K562 (cell line): ENCODE measurements around the gene NINL. TPM values are rescaled to one million over a fixed set of nuclear protein-coding genes. Genes with fewer than 3 reads are reported as not detected.

ENCODE experiments used
- ESRRA ChIP-seq: fragments of 450-650 bp; IDR thresholded peaks from 2 replicates; pipeline ENCODE4 v1.6.1; 2014; ENCODE audit warnings: low read depth, mild to moderate bottlenecking, moderate library complexity, borderline replicate concordance
- HDAC2 ChIP-seq: fragments of 450-650 bp; IDR thresholded peaks from 2 replicates; pipeline ENCODE4 v1.6.1; 2016; ENCODE audit warnings: mild to moderate bottlenecking
- MIER1 ChIP-seq: fragments of 450-650 bp; IDR thresholded peaks from 2 replicates; pipeline ENCODE4 v1.6.1; 2016; ENCODE audit warnings: antibody characterized with exemption, mild to moderate bottlenecking, low read depth
- TEAD2 ChIP-seq: fragments of 450-650 bp; IDR thresholded peaks from 2 replicates; pipeline ENCODE4 v1.6.1; 2016; ENCODE audit warnings: missing genetic modification characterization, control low read depth, missing compliant biosample characterization
- XRCC3 ChIP-seq: fragments of 450-650 bp; IDR thresholded peaks from 2 replicates; pipeline ENCODE4 v1.6.1; 2017; ENCODE audit warnings: mild to moderate bottlenecking, moderate library complexity
- polyA plus RNA-seq, 8 experiments: library from polyadenylated mRNA; depleted of rRNA in 4 of 8; stranded (reverse) in 5 of 8; unstranded in 3 of 8; fragments of >200 nt; fragmentation: Nextera tagmentation in 2 of 8; fragmentation: Illumina TruSeq in 1 of 8; extraction: Ambion mirVana in 2 of 8; extraction: Trizol in 1 of 8; gene quantifications; 2 replicates each; pipeline versions ENCODE4 v1.2.1 to v1.2.3, GENCODE V29; 2011 to 2014; ENCODE audit warnings: inconsistent platforms in 1 of 8, missing spikeins in 1 of 8
- total RNA-seq, 7 experiments: library from RNA; depleted of rRNA in 6 of 7; stranded (reverse); fragments of >200 nt in 6 of 7; fragmentation: Illumina TruSeq in 2 of 7; extraction: Trizol in 2 of 7; gene quantifications; 2 replicates each; pipeline versions ENCODE4 v1.2.1 to v1.2.3, GENCODE V29; 2011 to 2021; ENCODE audit warnings: low replicate concordance in 1 of 7
- TF ChIP-seq, protein P1 (sequence below): fragments of 250-450 bp; sonication (Bioruptor Pico); IDR thresholded peaks from 2 replicates; pipeline ENCODE4 v1.8.0; 2022; ENCODE audit warnings: inconsistent platforms
- TF ChIP-seq, protein P2 (sequence below), 2 experiments: fragments of 450-650 bp; IDR thresholded peaks; 2 replicates each; pipeline ENCODE4 v1.6.1; 2016
- TF ChIP-seq, protein P3 (sequence below): sonication (generic); formaldehyde crosslinking; IDR thresholded peaks from 2 replicates; pipeline ENCODE4 v1.8.0; 2022; ENCODE audit warnings: mild to moderate bottlenecking, low read depth, missing genetic modification reagents

NINL gene
- total and polyA plus RNA-seq, 9 of the 15 experiments (the other 6 are each of a cell fraction or from before 2014, with no cell fraction given): 0.03 to 0.22 (median 0.05) TPM; not detected in 5

DNA sequence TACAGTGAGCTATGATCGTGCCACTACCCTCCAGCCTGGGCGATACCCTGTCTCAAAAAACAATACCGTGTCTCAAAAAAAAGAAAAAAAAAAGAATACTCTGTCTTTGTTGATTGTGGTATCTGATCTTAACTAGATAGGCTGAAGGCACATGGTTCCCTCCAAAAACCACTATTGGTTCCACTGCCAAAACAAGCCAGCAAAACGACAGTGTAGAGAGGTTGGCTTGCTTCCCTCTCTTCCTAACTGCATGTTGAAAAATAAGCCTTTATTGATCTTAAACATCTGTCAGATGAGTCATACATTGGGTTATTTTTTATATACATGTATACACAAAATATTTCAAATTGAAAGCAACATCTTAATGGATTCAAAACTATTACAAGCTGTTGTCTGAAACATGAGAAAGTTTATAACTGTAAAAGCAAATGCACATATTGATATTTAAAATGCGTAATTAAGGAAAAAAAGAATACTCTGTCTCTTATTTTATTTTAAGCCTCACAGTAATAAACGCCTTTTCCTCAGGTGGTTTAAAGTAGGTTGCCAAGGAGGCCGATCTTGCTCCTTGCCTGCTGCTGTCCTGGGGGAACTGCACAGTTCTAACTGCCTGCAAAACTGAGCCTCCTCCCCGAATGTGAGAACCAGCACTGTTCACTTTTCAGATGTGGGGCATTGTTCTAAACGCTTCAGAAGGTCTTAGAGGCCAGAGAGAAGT, 7.0 kb upstream of the NINL start (continued):
- TF ChIP-seq, protein P1, sequence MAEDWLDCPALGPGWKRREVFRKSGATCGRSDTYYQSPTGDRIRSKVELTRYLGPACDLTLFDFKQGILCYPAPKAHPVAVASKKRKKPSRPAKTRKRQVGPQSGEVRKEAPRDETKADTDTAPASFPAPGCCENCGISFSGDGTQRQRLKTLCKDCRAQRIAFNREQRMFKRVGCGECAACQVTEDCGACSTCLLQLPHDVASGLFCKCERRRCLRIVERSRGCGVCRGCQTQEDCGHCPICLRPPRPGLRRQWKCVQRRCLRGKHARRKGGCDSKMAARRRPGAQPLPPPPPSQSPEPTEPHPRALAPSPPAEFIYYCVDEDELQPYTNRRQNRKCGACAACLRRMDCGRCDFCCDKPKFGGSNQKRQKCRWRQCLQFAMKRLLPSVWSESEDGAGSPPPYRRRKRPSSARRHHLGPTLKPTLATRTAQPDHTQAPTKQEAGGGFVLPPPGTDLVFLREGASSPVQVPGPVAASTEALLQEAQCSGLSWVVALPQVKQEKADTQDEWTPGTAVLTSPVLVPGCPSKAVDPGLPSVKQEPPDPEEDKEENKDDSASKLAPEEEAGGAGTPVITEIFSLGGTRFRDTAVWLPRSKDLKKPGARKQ (CRISPR knock-in tag): no peak
- no peak for TF ChIP-seq TEAD2 (tag)
- no peak for TF ChIP-seq ESRRA
- TF ChIP-seq HDAC2: no peak
- TF ChIP-seq XRCC3: no peak
- TF ChIP-seq MIER1: no peak
- TF ChIP-seq, protein P2, sequence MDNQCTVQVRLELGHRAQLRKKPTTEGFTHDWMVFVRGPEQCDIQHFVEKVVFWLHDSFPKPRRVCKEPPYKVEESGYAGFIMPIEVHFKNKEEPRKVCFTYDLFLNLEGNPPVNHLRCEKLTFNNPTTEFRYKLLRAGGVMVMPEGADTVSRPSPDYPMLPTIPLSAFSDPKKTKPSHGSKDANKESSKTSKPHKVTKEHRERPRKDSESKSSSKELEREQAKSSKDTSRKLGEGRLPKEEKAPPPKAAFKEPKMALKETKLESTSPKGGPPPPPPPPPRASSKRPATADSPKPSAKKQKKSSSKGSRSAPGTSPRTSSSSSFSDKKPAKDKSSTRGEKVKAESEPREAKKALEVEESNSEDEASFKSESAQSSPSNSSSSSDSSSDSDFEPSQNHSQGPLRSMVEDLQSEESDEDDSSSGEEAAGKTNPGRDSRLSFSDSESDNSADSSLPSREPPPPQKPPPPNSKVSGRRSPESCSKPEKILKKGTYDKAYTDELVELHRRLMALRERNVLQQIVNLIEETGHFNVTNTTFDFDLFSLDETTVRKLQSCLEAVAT (IDR thresholded peaks at IDR 0.05): no peak
- TF ChIP-seq, protein P3, sequence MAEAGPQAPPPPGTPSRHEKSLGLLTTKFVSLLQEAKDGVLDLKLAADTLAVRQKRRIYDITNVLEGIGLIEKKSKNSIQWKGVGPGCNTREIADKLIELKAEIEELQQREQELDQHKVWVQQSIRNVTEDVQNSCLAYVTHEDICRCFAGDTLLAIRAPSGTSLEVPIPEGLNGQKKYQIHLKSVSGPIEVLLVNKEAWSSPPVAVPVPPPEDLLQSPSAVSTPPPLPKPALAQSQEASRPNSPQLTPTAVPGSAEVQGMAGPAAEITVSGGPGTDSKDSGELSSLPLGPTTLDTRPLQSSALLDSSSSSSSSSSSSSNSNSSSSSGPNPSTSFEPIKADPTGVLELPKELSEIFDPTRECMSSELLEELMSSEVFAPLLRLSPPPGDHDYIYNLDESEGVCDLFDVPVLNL (CRISPR knock-in tag): no peak
